HepG2 (cell line): ENCODE measurements around the gene RTP5. TPM values are rescaled to one million over a fixed set of nuclear protein-coding genes. Genes with fewer than 3 reads are reported as not detected.

ENCODE experiments used
- HMGXB3 ChIP-seq: sonication (generic); formaldehyde crosslinking; IDR thresholded peaks from 2 replicates; pipeline ENCODE4 v1.4.0; 2020; ENCODE audit warnings: missing genetic modification reagents, borderline replicate concordance
- RFXANK ChIP-seq: IDR thresholded peaks from 2 replicates; pipeline ENCODE4 v1.6.1; 2016
- RNF219 ChIP-seq: sonication (generic); formaldehyde crosslinking; IDR thresholded peaks from 2 replicates; pipeline ENCODE4 v1.5.0; 2020; ENCODE audit warnings: mild to moderate bottlenecking, missing genetic modification reagents
- TBX2 ChIP-seq: sonication (generic); formaldehyde crosslinking; IDR thresholded peaks from 2 replicates; pipeline ENCODE4 v1.5.0; 2020; ENCODE audit warnings: missing genetic modification reagents, mild to moderate bottlenecking, borderline replicate concordance
- ZMYM3 ChIP-seq: sonication (generic); formaldehyde crosslinking; IDR thresholded peaks from 2 replicates; pipeline ENCODE4 v1.5.1; 2020; ENCODE audit warnings: mild to moderate bottlenecking, missing genetic modification reagents
- ZSCAN25 ChIP-seq: sonication (generic); formaldehyde crosslinking; IDR thresholded peaks from 2 replicates; pipeline ENCODE4 v1.8.0; 2022; ENCODE audit warnings: mild to moderate bottlenecking, missing genetic modification reagents
- polyA plus RNA-seq, 8 experiments: library from polyadenylated mRNA; depleted of rRNA in 3 of 8; stranded (reverse) in 7 of 8; unstranded in 1 of 8; fragments of >200 nt; fragmentation: Illumina TruSeq in 4 of 8; extraction: Trizol in 4 of 8; gene quantifications; 2 replicates each; pipeline versions ENCODE4 v1.2.1 to v1.2.3, GENCODE V29; 2011 to 2016; ENCODE audit warnings: low read depth in 4 of 8, missing spikeins in 1 of 8, mixed read lengths in 1 of 8; ENCODE audit not compliant: insufficient read depth in 1 of 8
- total RNA-seq, 5 experiments: library from RNA; depleted of rRNA; stranded (reverse); fragments of >200 nt; fragmentation: Illumina TruSeq; extraction: Trizol; gene quantifications; 2 replicates each; pipeline ENCODE4 v1.2.3, GENCODE V29; 2016; ENCODE audit warnings: low read depth in 1 of 5

Gene RTP5
- total and polyA plus RNA-seq, 2 of the 13 experiments (the other 11 are each of a cell fraction or from before 2014, with no cell fraction given), result not detected

DNA sequence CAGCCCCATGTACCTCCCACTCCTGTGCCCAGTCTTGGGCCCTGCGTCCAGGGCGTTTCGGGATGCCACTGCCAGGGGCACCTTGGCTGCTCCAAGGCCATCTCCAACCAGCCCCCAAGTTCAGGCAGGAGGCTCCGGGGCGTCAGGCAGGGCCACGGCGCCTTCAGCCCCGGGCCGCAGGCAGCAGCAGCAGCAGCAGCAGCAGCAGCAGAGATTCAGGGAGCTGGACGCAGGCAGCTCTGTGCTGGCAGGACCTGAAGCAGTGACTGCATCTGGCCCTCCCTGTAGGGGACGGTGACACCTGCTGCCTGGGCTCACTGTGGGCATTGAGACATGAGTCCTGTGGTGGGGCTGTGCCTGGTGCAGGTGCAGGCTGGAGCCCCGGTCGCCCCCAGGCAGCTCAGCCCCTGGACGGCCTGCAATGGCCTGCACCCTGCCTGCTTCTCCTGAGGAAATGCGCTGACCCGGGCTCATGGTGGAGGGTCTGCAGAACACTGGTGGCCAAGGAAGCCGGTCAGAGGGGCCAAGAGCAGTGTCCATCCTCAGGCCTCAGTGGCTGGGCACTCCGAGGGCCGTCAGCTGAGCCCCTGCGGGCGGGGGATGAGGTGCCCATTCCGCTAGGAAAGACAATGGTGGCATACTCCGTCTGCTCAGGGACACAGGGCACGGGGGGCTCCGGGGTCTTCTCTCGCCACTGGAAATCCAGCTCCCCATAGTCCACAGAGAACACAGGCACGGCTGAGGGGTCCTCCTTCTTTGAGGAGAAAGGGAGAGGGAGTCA is 18.8 kb upstream of the RTP5 start (continued):
- TF ChIP-seq TBX2 (CRISPR knock-in tag) (peak; percentile 42; the same call in 1 of the 2 replicates), RNF219 (CRISPR knock-in tag) (no peak), ZSCAN25 (no peak), ZMYM3 (CRISPR knock-in tag) (no peak), HMGXB3 (CRISPR knock-in tag) (no peak), RFXANK (no peak)
